Sigmoid colon (tissue), 7 donors: Measurements from ENCODE around the gene TIMM22. TPM values are rescaled to one million over a fixed set of nuclear protein-coding genes. Genes with fewer than 3 reads are reported as not detected.
A peak's percentile ranks its signal among the peaks of the same experiment; 100 is the strongest.
"Not testable (repeated sequence)": the region's sequence is repeated elsewhere in the genome, so short reads cannot be mapped to it uniquely, and the experiment has no call there.

Experiments used
- DNase-seq: peaks from one replicate; pipeline ENCODE4 v3.0.0-alpha.2; 2019
- H3K27ac ChIP-seq, 4 donors: fragments of 200-600 bp; sonication (generic); one replicate each; pipeline ENCODE4 v1.5.1; 2016 to 2019; ENCODE audit warnings: mild to moderate bottlenecking in 1 of 4
- H3K27me3 ChIP-seq, 3 donors: fragments of 200-600 bp; sonication (generic); one replicate each; pipeline ENCODE4 v1.5.1; 2019; ENCODE audit warnings: mild to moderate bottlenecking in 1 of 3
- H3K36me3 ChIP-seq, 4 donors: fragments of 200-600 bp; sonication (generic); one replicate each; pipeline ENCODE4 v1.5.1; 2016 to 2019
- H3K4me1 ChIP-seq, 4 donors: fragments of 200-600 bp; sonication (generic); one replicate each; pipeline ENCODE4 v1.5.1; 2017 to 2019
- H3K4me3 ChIP-seq, 4 donors: fragments of 200-600 bp; sonication (generic); one replicate each; pipeline ENCODE4 v1.5.1; 2017 to 2019; ENCODE audit warnings: mild to moderate bottlenecking in 2 of 4, moderate library complexity in 1 of 4
- H3K9me3 ChIP-seq, 4 donors: fragments of 200-600 bp in 3 of 4; sonication (generic) in 3 of 4; one replicate each; pipeline versions ENCODE4 v1.5.1 to v1.6.1; 2013 to 2019
- EP300 ChIP-seq, 4 donors: sonication (generic); formaldehyde crosslinking; IDR thresholded peaks; one replicate each; pipeline ENCODE4 v1.6.1; 2017; ENCODE audit warnings: antibody characterized with exemption in 4 of 4
- POLR2A ChIP-seq, 2 donors: fragments of 450-650 bp; IDR thresholded peaks; one replicate each; pipeline ENCODE4 v1.6.1; 2016; ENCODE audit warnings: antibody characterized with exemption in 2 of 2, mild to moderate bottlenecking in 2 of 2, moderate library complexity in 2 of 2
- POLR2AphosphoS5 ChIP-seq, 4 donors: sonication (generic); formaldehyde crosslinking; IDR thresholded peaks; one replicate each; pipeline ENCODE4 v1.6.1; 2017; ENCODE audit warnings: antibody characterized with exemption in 4 of 4
- WGBS, 2 donors: extraction: QIAGEN DNeasy Blood & Tissue Kit; methylation state at CpG; one replicate each; pipeline ENCODE4 v1.1.7; 2013; 5-methylcytosine and 5-hydroxymethylcytosine counted together
- intact Hi-C: fragments of 100-400 bp; cut with DNase I; formaldehyde crosslinking; loops from one replicate; pipeline ENCODE4 v1.15.1; 2023
- polyA plus RNA-seq, 3 donors: library from polyadenylated mRNA; stranded (reverse); fragments of 200-250 nt; gene quantifications; one replicate each; pipeline ENCODE4 v1.2.3, GENCODE V29; 2013
- total RNA-seq, 4 donors: library from RNA; depleted of rRNA; stranded (reverse); fragments of >200 nt; gene quantifications; one replicate each; pipeline ENCODE4 v1.1.0, GENCODE V29; 2016
- TF ChIP-seq, protein P1 (sequence below), 4 experiments: fragments of 450-650 bp in 3 of 4; fragments of 200-600 bp in 1 of 4; IDR thresholded peaks; one replicate each; pipeline ENCODE4 v1.5.1; 2016 to 2019; ENCODE audit warnings: antibody characterized with exemption in 4 of 4, mild to moderate bottlenecking in 3 of 4, moderate library complexity in 2 of 4
- donor health status: healthy with polysubstance abuse.
- donor health status: Bipolar disorder and iron deficiency.
- donor health status: healthy.

The TIMM22 gene
- total and polyA plus RNA-seq, 7 donors, result 6.0 to 13.6 (median 9.2) TPM

DNA sequence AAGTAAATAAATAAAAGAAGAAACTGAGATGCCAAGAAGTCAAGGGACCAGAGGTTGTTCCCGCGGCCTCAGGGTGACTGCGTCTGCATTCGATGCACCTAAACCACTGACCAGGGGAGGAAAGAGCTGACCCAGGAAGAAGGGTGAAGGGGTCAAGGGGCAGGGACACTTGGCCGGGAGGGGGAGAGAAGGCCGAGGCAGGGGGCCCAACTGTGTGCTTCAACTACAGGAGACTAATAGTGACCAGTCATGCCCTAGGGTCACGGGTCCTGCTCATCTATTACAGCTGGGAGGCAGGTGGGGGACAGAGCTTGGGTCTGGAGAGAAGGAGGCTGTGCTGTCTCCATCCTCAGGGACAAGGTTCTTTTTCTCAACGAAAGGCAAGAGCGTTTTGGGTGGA is 44.8 kb downstream of the TIMM22 start:
- Histone ChIP-seq H3K9me3 (no peaks in the 10 kb centered on the region), H3K36me3 (no peaks in the 10 kb centered on the region), H3K27me3 (no peaks in the 10 kb centered on the region), H3K4me3 (no peak overlapping the region), H3K4me1 (peaks cover 3 to 45% (median 28%) of the 10 kb centered on the region in 4 donors), H3K27ac (no peak overlapping the region)
- TF ChIP-seq POLR2AphosphoS5 (IDR thresholded peaks at IDR 0.05) (no peak), EP300 (IDR thresholded peaks at IDR 0.05) (no peak)
- WGBS, 2 donors, result 94 to 95% methylated on average over 9 of the region's 9 CpGs
- intact Hi-C loops, result no loop called here
- peak; percentile 54 for DNase-seq

GRCh38 chr17:1042486-1042885 is 45.6 kb downstream of the TIMM22 start:
- no peak for TF ChIP-seq POLR2AphosphoS5 (IDR thresholded peaks at IDR 0.05)
- TF ChIP-seq, protein P1, sequence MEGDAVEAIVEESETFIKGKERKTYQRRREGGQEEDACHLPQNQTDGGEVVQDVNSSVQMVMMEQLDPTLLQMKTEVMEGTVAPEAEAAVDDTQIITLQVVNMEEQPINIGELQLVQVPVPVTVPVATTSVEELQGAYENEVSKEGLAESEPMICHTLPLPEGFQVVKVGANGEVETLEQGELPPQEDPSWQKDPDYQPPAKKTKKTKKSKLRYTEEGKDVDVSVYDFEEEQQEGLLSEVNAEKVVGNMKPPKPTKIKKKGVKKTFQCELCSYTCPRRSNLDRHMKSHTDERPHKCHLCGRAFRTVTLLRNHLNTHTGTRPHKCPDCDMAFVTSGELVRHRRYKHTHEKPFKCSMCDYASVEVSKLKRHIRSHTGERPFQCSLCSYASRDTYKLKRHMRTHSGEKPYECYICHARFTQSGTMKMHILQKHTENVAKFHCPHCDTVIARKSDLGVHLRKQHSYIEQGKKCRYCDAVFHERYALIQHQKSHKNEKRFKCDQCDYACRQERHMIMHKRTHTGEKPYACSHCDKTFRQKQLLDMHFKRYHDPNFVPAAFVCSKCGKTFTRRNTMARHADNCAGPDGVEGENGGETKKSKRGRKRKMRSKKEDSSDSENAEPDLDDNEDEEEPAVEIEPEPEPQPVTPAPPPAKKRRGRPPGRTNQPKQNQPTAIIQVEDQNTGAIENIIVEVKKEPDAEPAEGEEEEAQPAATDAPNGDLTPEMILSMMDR (IDR thresholded peaks at IDR 0.05), result no peak
- TF ChIP-seq POLR2A (IDR thresholded peaks at IDR 0.05), result no peak
- TF ChIP-seq EP300 (IDR thresholded peaks at IDR 0.05), result no peak
- Histone ChIP-seq H3K27me3 (no peaks in the 10 kb centered on the region), H3K4me1 (peaks cover 3 to 53% (median 35%) of the 10 kb centered on the region in 4 donors), H3K4me3 (no peak overlapping the region), H3K9me3 (no peaks in the 10 kb centered on the region), H3K36me3 (no peaks in the 10 kb centered on the region), H3K27ac (peak overlapping the region in 1 of 4 donors; percentile 88)
- intact Hi-C loops, result no loop called here
- WGBS, 2 donors, result 93 to 95% methylated on average over 19 of the region's 19 CpGs
- DNase-seq, result peak; percentile 43

GRCh38 chr17:1043601-1044251 is 46.8 kb downstream of the TIMM22 start:
- H3K36me3 ChIP-seq, result peaks cover 0 to 9% (median 0%) of the 10 kb centered on the region in 4 donors
- H3K27me3 ChIP-seq, result no peaks in the 10 kb centered on the region
- intact Hi-C loops, result no loop called here
- 57 to 89% methylated on average over 21 of the region's 21 CpGs for WGBS, 2 donors
- TF ChIP-seq POLR2AphosphoS5 (IDR thresholded peaks at IDR 0.05) (peak in 1 of 4 donors; percentile 25), POLR2A (IDR thresholded peaks at IDR 0.05) (no peak)
- peaks cover 3 to 65% (median 46%) of the 10 kb centered on the region in 4 donors for H3K4me1 ChIP-seq
- no peaks in the 10 kb centered on the region for H3K9me3 ChIP-seq
- DNase-seq, result peak; percentile 81
- H3K4me3 ChIP-seq, result peak overlapping the region in 2 of 4 donors; percentile 2 to 13
- H3K27ac ChIP-seq, result peak overlapping the region; percentile 65 to 88 (median 82)

GRCh38 chr17:1044387-1045009 is 47.6 kb downstream of the TIMM22 start:
- Histone ChIP-seq H3K4me1 (peaks cover 3 to 61% (median 46%) of the 10 kb centered on the region in 4 donors), H3K36me3 (peaks cover 0 to 12% (median 2%) of the 10 kb centered on the region in 4 donors), H3K27ac (peak overlapping the region; percentile 65 to 88 (median 82))
- H3K27me3 ChIP-seq, H3K4me3 ChIP-seq, H3K9me3 ChIP-seq, intact Hi-C loops: not testable (repeated sequence)
- DNase-seq, result peak; percentile 40
- WGBS, 2 donors, result 92% methylated on average over 13 of the region's 13 CpGs

GRCh38 chr17:1045456-1045855 is 48.5 kb downstream of the TIMM22 start:
- Histone ChIP-seq H3K27me3 (no peaks in the 10 kb centered on the region), H3K4me3 (no peak overlapping the region), H3K9me3 (no peaks in the 10 kb centered on the region), H3K4me1 (peaks cover 3 to 51% (median 42%) of the 10 kb centered on the region in 4 donors), H3K27ac (peak overlapping the region in 2 of 4 donors; percentile 85 to 88), H3K36me3 (peaks cover 0 to 22% (median 6%) of the 10 kb centered on the region in 4 donors)
- TF ChIP-seq POLR2AphosphoS5 (IDR thresholded peaks at IDR 0.05), result no peak
- no peak for TF ChIP-seq EP300 (IDR thresholded peaks at IDR 0.05)
- TF ChIP-seq, protein P1 (IDR thresholded peaks at IDR 0.05), result no peak
- no peak for TF ChIP-seq POLR2A (IDR thresholded peaks at IDR 0.05)
- intact Hi-C loops, result no loop called here
- DNase-seq, result peak; percentile 49
- 92 to 94% methylated on average over 9 of the region's 9 CpGs for WGBS, 2 donors

- TF ChIP-seq POLR2A (IDR thresholded peaks at IDR 0.05) (no peak), EP300 (IDR thresholded peaks at IDR 0.05) (peak in 2 of 4 donors; percentile 42 to 74), POLR2AphosphoS5 (IDR thresholded peaks at IDR 0.05) (peak in 3 of 4 donors; percentile 10 to 82 (median 74))
- TF ChIP-seq, protein P1 (IDR thresholded peaks at IDR 0.05), result peak; percentile 12 to 72 (median 38)
- H3K4me1 ChIP-seq, result peaks cover 3 to 52% (median 41%) of the 10 kb centered on the region in 4 donors
- H3K27me3 ChIP-seq, result no peaks in the 10 kb centered on the region
- no peaks in the 10 kb centered on the region for H3K9me3 ChIP-seq
- peak overlapping the region; percentile 80 to 88 (median 84) for H3K27ac ChIP-seq
- peak; percentile 87 for DNase-seq
- peaks cover 0 to 22% (median 6%) of the 10 kb centered on the region in 4 donors for H3K36me3 ChIP-seq
- no peak overlapping the region for H3K4me3 ChIP-seq
- 86% methylated on average over 21 of the region's 21 CpGs for WGBS, 2 donors
- intact Hi-C loops, result loop anchor here (2.0 kb wide), 1 partner anchor 43 kb away; no protein-coding TSS in a partner anchor
These were observed 50.4 kb downstream of the TIMM22 start for GRCh38 chr17:1047177-1047878.
